ENCODE measurements around the gene CHTOP. TPM values are rescaled to one million over a fixed set of nuclear protein-coding genes. Genes with fewer than 3 reads are reported as not detected.

The CHTOP gene
- total RNA-seq, 1 donor from 2014 or later: 75.2 TPM

DNA sequence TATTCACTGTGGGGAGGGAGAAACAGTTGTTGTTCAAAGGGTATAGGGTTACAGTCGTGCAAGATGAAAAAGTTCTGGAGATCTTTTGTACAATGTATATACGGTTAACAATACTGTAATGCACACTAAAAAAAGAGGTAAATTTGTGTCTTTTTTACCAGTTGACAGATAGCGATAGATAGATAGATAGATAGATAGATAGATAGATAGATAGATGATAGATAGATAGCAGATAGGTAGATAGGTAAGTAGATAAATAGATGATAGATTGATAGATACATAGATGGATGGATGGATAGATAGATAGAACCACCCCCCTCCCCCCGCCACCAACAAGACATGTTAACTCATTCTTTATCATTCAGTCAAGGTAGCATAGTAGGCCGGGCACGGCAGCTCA is 31.1 kb upstream of the CHTOP start:
- Mint-ChIP-seq H3K27me3 (ENCODE audit: unreplicated experiment) (no peaks in the 10 kb centered on the region), H3K4me3 (ENCODE audit: unreplicated experiment) (no peak overlapping the region), H3K27ac (ENCODE audit: unreplicated experiment) (no peak overlapping the region), H3K36me3 (ENCODE audit: unreplicated experiment) (peaks cover 12% of the 10 kb centered on the region), H3K9me3 (ENCODE audit: unreplicated experiment) (no peaks in the 10 kb centered on the region), H3K4me1 (ENCODE audit: unreplicated experiment) (peaks cover 18% of the 10 kb centered on the region)
- no peak for DNase-seq (ENCODE audit: extremely low spot score, unreplicated experiment)
- TF ChIP-seq, protein P1, sequence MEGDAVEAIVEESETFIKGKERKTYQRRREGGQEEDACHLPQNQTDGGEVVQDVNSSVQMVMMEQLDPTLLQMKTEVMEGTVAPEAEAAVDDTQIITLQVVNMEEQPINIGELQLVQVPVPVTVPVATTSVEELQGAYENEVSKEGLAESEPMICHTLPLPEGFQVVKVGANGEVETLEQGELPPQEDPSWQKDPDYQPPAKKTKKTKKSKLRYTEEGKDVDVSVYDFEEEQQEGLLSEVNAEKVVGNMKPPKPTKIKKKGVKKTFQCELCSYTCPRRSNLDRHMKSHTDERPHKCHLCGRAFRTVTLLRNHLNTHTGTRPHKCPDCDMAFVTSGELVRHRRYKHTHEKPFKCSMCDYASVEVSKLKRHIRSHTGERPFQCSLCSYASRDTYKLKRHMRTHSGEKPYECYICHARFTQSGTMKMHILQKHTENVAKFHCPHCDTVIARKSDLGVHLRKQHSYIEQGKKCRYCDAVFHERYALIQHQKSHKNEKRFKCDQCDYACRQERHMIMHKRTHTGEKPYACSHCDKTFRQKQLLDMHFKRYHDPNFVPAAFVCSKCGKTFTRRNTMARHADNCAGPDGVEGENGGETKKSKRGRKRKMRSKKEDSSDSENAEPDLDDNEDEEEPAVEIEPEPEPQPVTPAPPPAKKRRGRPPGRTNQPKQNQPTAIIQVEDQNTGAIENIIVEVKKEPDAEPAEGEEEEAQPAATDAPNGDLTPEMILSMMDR (IDR thresholded peaks at IDR 0.05): no peak

DNA sequence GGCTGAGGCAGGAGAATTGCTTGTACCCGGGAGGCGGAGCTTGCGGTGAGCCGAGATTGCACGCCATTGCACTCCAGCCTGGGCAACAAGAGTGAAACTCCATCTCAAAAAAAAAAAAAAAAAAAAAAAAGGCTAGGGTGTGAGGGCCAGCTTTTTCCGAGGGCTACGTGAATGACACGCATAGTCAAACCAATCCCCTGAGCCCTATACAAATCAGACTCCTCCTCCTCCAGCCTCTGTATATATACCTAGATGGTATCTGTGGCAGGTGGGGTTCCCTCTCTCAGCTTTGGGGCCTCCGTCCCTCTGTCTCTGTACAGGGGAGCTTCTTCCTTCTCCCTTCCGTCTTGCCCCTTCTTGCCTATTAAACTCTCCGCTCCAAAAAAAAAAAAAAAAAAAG is 27.7 kb upstream of the CHTOP start:
- TF ChIP-seq, protein P1 (IDR thresholded peaks at IDR 0.05): no peak
- no peak overlapping the region for H3K27ac Mint-ChIP-seq (ENCODE audit: unreplicated experiment)
- H3K4me3 Mint-ChIP-seq (ENCODE audit: unreplicated experiment): no peak overlapping the region
- peaks cover 12% of the 10 kb centered on the region for H3K36me3 Mint-ChIP-seq (ENCODE audit: unreplicated experiment)
- H3K4me1 Mint-ChIP-seq (ENCODE audit: unreplicated experiment): peaks cover 36% of the 10 kb centered on the region
- no peaks in the 10 kb centered on the region for H3K9me3 Mint-ChIP-seq (ENCODE audit: unreplicated experiment)
- no peaks in the 10 kb centered on the region for H3K27me3 Mint-ChIP-seq (ENCODE audit: unreplicated experiment)
- DNase-seq (ENCODE audit: extremely low spot score, unreplicated experiment): no peak

DNA sequence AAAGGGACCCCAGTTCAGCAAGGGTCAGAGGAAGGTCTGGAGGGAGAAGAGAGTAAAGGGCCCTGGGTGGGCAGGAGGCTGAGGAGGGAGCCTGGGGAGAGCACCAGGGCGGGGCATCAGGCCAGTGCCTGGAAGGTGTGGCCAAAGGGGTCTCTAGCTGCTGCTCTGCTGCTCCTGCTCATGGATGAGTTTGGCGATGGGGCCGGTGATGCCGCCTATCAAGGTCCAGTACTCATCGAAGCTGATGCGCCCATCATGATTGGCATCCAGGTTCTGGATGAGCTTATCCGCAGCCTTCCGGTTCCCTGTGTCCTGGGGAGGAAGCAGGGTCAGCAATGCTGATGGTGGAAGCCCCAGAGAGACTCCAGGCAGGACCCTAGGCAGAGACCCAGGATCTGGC is 26.5 kb upstream of the CHTOP start:
- no peaks in the 10 kb centered on the region for H3K27me3 Mint-ChIP-seq (ENCODE audit: unreplicated experiment)
- H3K4me3 Mint-ChIP-seq (ENCODE audit: unreplicated experiment): no peak overlapping the region
- H3K36me3 Mint-ChIP-seq (ENCODE audit: unreplicated experiment): peaks cover 12% of the 10 kb centered on the region
- no peak overlapping the region for H3K27ac Mint-ChIP-seq (ENCODE audit: unreplicated experiment)
- no peaks in the 10 kb centered on the region for H3K9me3 Mint-ChIP-seq (ENCODE audit: unreplicated experiment)
- TF ChIP-seq, protein P1 (IDR thresholded peaks at IDR 0.05): no peak
- peaks cover 48% of the 10 kb centered on the region for H3K4me1 Mint-ChIP-seq (ENCODE audit: unreplicated experiment)
- DNase-seq (ENCODE audit: extremely low spot score, unreplicated experiment): no peak

DNA sequence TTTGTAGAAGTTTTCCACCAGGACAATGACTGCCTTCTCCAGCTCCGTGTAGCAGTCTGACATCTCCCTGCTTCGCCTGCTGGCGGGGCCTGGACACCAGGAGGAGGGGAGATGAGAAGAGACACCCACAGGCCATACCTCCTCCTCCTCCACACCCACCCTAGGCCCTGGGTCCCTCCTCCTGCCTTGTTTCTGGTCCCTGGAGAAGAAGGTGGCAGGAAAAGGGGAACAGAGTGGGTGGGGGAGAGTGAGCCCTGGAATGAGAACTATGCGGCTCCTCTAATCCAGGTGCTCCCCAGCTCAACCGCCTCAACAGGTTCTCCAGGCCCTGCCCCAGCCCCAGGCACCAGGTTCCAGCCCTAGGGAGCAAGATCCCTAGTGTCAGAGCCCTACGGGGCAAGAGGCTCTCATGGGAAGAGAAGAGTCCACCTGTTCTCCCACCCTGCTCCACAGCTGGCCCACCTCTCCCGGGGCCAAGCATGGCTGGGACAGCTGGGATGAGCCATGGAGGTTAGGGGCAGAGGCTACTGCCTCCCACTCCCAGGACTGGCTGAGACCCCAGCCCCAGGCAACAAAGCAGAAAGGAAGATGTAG is 25.7 kb upstream of the CHTOP start:
- H3K4me1 Mint-ChIP-seq (ENCODE audit: unreplicated experiment): peaks cover 51% of the 10 kb centered on the region
- H3K9me3 Mint-ChIP-seq (ENCODE audit: unreplicated experiment): no peaks in the 10 kb centered on the region
- TF ChIP-seq, protein P1 (IDR thresholded peaks at IDR 0.05): no peak
- H3K27me3 Mint-ChIP-seq (ENCODE audit: unreplicated experiment): no peaks in the 10 kb centered on the region
- H3K4me3 Mint-ChIP-seq (ENCODE audit: unreplicated experiment): peak overlapping the region; percentile 73
- H3K27ac Mint-ChIP-seq (ENCODE audit: unreplicated experiment): peak overlapping the region; percentile 99
- no peak for DNase-seq (ENCODE audit: extremely low spot score, unreplicated experiment)
- H3K36me3 Mint-ChIP-seq (ENCODE audit: unreplicated experiment): peaks cover 12% of the 10 kb centered on the region

DNA sequence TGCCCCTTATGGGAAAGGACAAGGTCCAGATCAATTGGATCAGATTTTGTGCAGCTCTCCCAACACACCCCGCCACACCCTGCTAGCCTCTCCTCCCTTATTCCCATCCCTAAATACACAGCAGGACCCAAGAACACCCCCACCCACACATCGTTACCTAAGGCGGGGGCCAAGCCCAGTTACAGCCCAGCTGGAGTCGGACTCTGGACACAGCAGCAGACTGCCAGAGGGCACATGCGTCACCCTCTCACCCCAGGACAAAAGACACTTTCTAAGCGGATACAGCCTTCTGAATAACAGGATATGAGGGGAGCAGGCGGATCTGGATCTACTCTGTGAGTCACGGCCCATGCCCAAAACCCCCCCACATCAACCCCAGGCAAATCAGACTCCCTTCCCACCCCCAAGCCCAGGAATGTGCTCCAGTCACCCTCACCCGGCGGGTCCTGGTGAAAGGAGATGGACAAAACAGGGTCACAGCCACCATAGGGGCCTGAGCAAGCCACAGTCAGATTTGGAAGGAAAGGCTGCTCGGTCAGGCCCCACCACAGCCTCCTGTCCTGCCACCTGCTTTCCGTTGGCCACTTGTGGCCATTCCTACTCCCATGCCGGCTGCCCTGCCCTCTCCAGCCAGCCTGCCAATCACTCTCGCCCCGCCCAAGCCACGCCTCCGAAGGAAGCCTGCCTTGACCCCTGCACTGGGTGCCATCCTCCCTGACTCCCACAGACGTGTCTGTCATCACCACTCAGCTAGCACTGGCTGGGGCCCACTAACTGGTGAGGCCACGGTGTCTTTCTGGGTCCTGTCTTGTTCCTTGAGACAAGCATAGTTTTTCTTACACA is 24.9 kb upstream of the CHTOP start:
- H3K27me3 Mint-ChIP-seq (ENCODE audit: unreplicated experiment): no peaks in the 10 kb centered on the region
- H3K27ac Mint-ChIP-seq (ENCODE audit: unreplicated experiment): peak overlapping the region; percentile 99
- TF ChIP-seq, protein P1 (IDR thresholded peaks at IDR 0.05): no peak
- DNase-seq (ENCODE audit: extremely low spot score, unreplicated experiment): peak; percentile 88
- no peaks in the 10 kb centered on the region for H3K9me3 Mint-ChIP-seq (ENCODE audit: unreplicated experiment)
- H3K4me3 Mint-ChIP-seq (ENCODE audit: unreplicated experiment): peak overlapping the region; percentile 73
- H3K4me1 Mint-ChIP-seq (ENCODE audit: unreplicated experiment): peaks cover 55% of the 10 kb centered on the region
- H3K36me3 Mint-ChIP-seq (ENCODE audit: unreplicated experiment): peaks cover 12% of the 10 kb centered on the region

Measured in osteocyte (in vitro differentiated cells).